Thyroid gland (tissue), 4 donors: Measurements from ENCODE around the gene ITGA5. TPM values are rescaled to one million over a fixed set of nuclear protein-coding genes. Genes with fewer than 3 reads are reported as not detected.
A peak's percentile ranks its signal among the peaks of the same experiment; 100 is the strongest.

Source experiments
- DNase-seq, 2 donors: peaks; one replicate each; pipeline ENCODE4 v3.0.0-alpha.2; 2019
- H3K27ac ChIP-seq, 3 donors: fragments of 200-600 bp; sonication (generic); 1 replicate in 2 of 3; 2 replicates in 1 of 3; pipeline ENCODE4 v1.5.1; 2016 to 2019; ENCODE audit warnings: mild to moderate bottlenecking in 1 of 3, moderate library complexity in 1 of 3
- H3K27me3 ChIP-seq: fragments of 200-600 bp; sonication (generic); one replicate; pipeline ENCODE4 v1.5.1; 2019
- H3K36me3 ChIP-seq, 2 donors: fragments of 200-600 bp; sonication (generic); one replicate each; pipeline ENCODE4 v1.5.1; 2016 to 2019
- H3K4me1 ChIP-seq, 2 donors: fragments of 200-600 bp; sonication (generic); one replicate each; pipeline ENCODE4 v1.5.1; 2017 to 2019
- H3K4me3 ChIP-seq, 3 donors: fragments of 200-600 bp; sonication (generic); replicated peaks in 1 of 3; 1 replicate in 2 of 3; 2 replicates in 1 of 3; pipeline ENCODE4 v1.5.1; 2016; ENCODE audit warnings: mild to moderate bottlenecking in 1 of 3
- H3K9me3 ChIP-seq: fragments of 200-600 bp; sonication (generic); one replicate; pipeline ENCODE4 v1.5.1; 2017
- POLR2A ChIP-seq, 2 donors: fragments of 450-650 bp; IDR thresholded peaks; one replicate each; pipeline ENCODE4 v1.6.1; 2017; ENCODE audit warnings: antibody characterized with exemption in 2 of 2, mild to moderate bottlenecking in 2 of 2, moderate library complexity in 1 of 2
- WGBS, 2 donors: methylation state at CpG; one replicate each; pipeline ENCODE4 v1.1.5; 2017; 5-methylcytosine and 5-hydroxymethylcytosine counted together
- intact Hi-C: fragments of 100-400 bp; cut with DNase I; formaldehyde crosslinking; loops from one replicate; pipeline ENCODE4 v1.15.1; 2023
- total RNA-seq, 4 donors: library from RNA; depleted of rRNA; stranded (reverse); fragments of >200 nt; gene quantifications; one replicate each; pipeline ENCODE4 v1.2.3, GENCODE V29; 2016
- TF ChIP-seq, protein P1 (sequence below), 6 experiments: fragments of 200-600 bp in 3 of 6; fragments of 450-650 bp in 3 of 6; sonication (generic) in 3 of 6; IDR thresholded peaks; one replicate each; pipeline ENCODE4 v1.5.1; 2016 to 2019; ENCODE audit warnings: antibody characterized with exemption in 6 of 6, mild to moderate bottlenecking in 2 of 6, inconsistent platforms in 1 of 6, moderate library complexity in 1 of 6

ITGA5 gene
- total RNA-seq, 4 donors from 2014 or later = 40.3 to 64.5 (median 51.6) TPM

DNA sequence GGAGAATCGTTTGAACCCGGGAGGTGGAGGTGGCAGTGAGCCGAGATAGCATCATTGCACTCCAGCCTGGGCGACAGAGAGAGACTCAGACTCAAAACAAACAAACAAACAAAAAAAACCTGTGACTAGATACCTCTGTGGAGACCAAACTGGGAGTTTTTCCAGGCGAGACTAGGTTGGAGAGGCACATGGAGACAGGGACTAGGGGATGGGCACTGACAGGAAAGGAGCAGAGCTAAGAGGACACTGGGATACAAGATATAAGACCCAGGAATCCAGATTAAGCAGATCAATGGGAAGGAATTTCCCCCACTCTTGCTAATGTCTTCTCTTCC is 4.7 kb upstream of the ITGA5 start:
- WGBS, 2 donors = 65 to 71% methylated on average over 5 of the region's 5 CpGs
- DNase-seq = no peak
- intact Hi-C loops = no loop called here
- H3K27me3 ChIP-seq = no peaks in the 10 kb centered on the region
- H3K4me1 ChIP-seq = peaks cover 20 to 28% of the 10 kb centered on the region in 2 donors
- H3K4me3 ChIP-seq = no peak overlapping the region
- TF ChIP-seq, protein P1, sequence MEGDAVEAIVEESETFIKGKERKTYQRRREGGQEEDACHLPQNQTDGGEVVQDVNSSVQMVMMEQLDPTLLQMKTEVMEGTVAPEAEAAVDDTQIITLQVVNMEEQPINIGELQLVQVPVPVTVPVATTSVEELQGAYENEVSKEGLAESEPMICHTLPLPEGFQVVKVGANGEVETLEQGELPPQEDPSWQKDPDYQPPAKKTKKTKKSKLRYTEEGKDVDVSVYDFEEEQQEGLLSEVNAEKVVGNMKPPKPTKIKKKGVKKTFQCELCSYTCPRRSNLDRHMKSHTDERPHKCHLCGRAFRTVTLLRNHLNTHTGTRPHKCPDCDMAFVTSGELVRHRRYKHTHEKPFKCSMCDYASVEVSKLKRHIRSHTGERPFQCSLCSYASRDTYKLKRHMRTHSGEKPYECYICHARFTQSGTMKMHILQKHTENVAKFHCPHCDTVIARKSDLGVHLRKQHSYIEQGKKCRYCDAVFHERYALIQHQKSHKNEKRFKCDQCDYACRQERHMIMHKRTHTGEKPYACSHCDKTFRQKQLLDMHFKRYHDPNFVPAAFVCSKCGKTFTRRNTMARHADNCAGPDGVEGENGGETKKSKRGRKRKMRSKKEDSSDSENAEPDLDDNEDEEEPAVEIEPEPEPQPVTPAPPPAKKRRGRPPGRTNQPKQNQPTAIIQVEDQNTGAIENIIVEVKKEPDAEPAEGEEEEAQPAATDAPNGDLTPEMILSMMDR (IDR thresholded peaks at IDR 0.05) = no peak
- no peak for TF ChIP-seq POLR2A (IDR thresholded peaks at IDR 0.05)
- no peaks in the 10 kb centered on the region for H3K36me3 ChIP-seq
- no peaks in the 10 kb centered on the region for H3K9me3 ChIP-seq
- no peak overlapping the region for H3K27ac ChIP-seq

- TF ChIP-seq, protein P1 (IDR thresholded peaks at IDR 0.05) = no peak
- no peak for TF ChIP-seq POLR2A (IDR thresholded peaks at IDR 0.05)
- Histone ChIP-seq H3K4me3 (no peak overlapping the region), H3K36me3 (no peaks in the 10 kb centered on the region), H3K27ac (peak overlapping the region in 2 of 3 donors; percentile 44 to 64), H3K27me3 (no peaks in the 10 kb centered on the region), H3K9me3 (no peaks in the 10 kb centered on the region), H3K4me1 (peaks cover 7 to 19% of the 10 kb centered on the region in 2 donors)
- intact Hi-C loops = no loop called here
- DNase-seq = no peak
- 88 to 91% methylated on average over 2 of the region's 2 CpGs for WGBS, 2 donors
Measured at GRCh38 chr12:54421879-54422250, 2.8 kb upstream of the ITGA5 start.

DNA sequence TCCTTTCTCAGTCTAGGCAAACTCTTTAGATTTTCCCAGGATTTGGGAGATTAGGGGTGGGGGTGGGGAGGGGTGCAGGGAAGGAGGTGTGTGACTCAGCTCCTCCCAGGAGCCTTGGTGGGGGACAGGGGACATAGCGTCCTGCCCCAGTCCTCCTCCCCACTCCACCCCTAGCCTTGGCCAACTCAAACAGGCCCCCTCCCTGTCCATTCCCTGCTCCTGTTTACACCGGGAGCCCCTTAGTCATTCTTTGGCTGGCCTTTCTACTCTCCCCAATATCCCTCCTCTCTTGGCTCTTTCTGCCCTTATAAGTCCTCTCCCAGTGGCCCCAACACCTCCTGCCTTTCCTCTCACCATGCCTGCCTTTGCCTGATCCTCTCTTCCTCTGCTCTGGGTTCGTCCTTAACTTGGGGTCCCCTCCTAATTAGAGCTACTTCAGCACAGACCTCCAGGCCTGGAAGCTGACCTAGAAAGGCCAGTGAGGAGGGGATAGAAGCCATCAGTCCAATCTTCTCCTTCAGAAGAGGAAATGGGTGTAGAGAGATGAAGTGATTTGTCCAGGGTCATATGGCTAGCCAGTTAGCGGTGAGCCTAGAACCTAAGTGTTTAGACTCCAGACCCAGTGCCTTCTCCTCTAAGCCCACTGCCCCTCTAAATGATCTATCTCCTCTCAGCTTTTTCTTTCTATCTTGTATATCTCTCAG is 2.3 kb upstream of the ITGA5 start:
- no peaks in the 10 kb centered on the region for H3K27me3 ChIP-seq
- H3K4me1 ChIP-seq = peaks cover 6 to 16% of the 10 kb centered on the region in 2 donors
- WGBS, 2 donors = 72 to 82% methylated on average over 4 of the region's 4 CpGs
- H3K4me3 ChIP-seq = no peak overlapping the region
- TF ChIP-seq, protein P1 (IDR thresholded peaks at IDR 0.05) = no peak
- no peak for TF ChIP-seq POLR2A (IDR thresholded peaks at IDR 0.05)
- no peaks in the 10 kb centered on the region for H3K9me3 ChIP-seq
- no peak for DNase-seq
- intact Hi-C loops = no loop called here
- H3K27ac ChIP-seq = peak overlapping the region; percentile 26 to 64 (median 44)
- no peaks in the 10 kb centered on the region for H3K36me3 ChIP-seq

DNA sequence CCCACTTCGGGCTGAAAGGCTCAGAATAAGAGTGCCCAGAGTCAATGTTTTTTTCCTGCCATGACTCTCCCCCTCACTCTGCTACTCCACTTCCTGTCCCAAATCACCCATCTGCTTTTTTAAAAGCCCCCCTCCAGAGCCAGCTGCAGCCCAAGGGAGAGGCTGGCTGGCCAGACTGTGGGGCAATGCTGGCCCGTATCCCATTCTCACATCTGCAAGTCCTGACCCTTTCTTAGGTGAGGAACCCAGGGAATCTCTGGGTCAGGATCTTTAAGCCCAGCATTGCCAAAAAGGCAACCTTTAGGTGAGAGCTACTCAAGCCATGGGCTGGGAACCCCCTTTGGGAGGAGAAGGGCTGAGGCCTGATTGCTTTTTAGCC is 1.7 kb upstream of the ITGA5 start:
- no peaks in the 10 kb centered on the region for H3K27me3 ChIP-seq
- H3K36me3 ChIP-seq = no peaks in the 10 kb centered on the region
- H3K9me3 ChIP-seq = no peaks in the 10 kb centered on the region
- 71 to 72% methylated on average over 2 of the region's 2 CpGs for WGBS, 2 donors
- H3K4me3 ChIP-seq = no peak overlapping the region
- H3K27ac ChIP-seq = peak overlapping the region; percentile 20 to 64 (median 44)
- no peak for DNase-seq
- peaks cover 6 to 21% of the 10 kb centered on the region in 2 donors for H3K4me1 ChIP-seq
- TF ChIP-seq, protein P1 (IDR thresholded peaks at IDR 0.05) = no peak
- no peak for TF ChIP-seq POLR2A (IDR thresholded peaks at IDR 0.05)
- intact Hi-C loops = no loop called here

GRCh38 chr12:54418441-54419087 is 502 bp downstream of the ITGA5 start:
- WGBS, 2 donors = 2 to 3% methylated on average over 32 to 33 of the region's 35 CpGs
- no peaks in the 10 kb centered on the region for H3K9me3 ChIP-seq
- H3K4me1 ChIP-seq = peaks cover 6 to 32% of the 10 kb centered on the region in 2 donors
- peak overlapping the region; percentile 77 to 88 (median 87) for H3K4me3 ChIP-seq
- H3K27ac ChIP-seq = peak overlapping the region; percentile 58 to 89 (median 84)
- no peaks in the 10 kb centered on the region for H3K36me3 ChIP-seq
- intact Hi-C loops = no loop called here
- no peaks in the 10 kb centered on the region for H3K27me3 ChIP-seq
- no peak for TF ChIP-seq POLR2A (IDR thresholded peaks at IDR 0.05)
- TF ChIP-seq, protein P1 (IDR thresholded peaks at IDR 0.05) = no peak
- DNase-seq = no peak
